Panc1 (cell line): ENCODE measurements around the gene ZNF662. TPM values are rescaled to one million over a fixed set of nuclear protein-coding genes. Genes with fewer than 3 reads are reported as not detected.

Experiments
- ATAC-seq: fragments of 200-7000 bp; cut with Tn5 transposase; 2 replicates; pipeline ENCODE4 v1.9.1; 2020; ENCODE audit warnings: mild to moderate bottlenecking, moderate library complexity
- BruUV-seq: library from RNA; stranded (reverse); fragments of 400-500 nt; replicated peaks from 2 replicates; lab custom pipeline; 2021; lab: Mats Ljungman, UMichigan
- CTCF ChIA-PET: fragments of 300-600 bp; sonication (Branson Sonifier 250); formaldehyde crosslinking; loops from one replicate; lab custom pipeline; 2022; ENCODE audit warnings: antibody characterized with exemption; lab: Charles Lee
- POLR2A ChIA-PET: fragments of 300-600 bp; sonication (Branson Sonifier 250); formaldehyde crosslinking; loops from one replicate; lab custom pipeline; 2022; ENCODE audit warnings: antibody characterized with exemption; lab: Charles Lee
- DNase-seq: peaks from one replicate; pipeline ENCODE4 v3.0.0-alpha.2; 2010; ENCODE audit warnings: low read depth, low spot score
- H3K27ac ChIP-seq: 2 replicates; pipeline ENCODE4 v1.5.1; 2011; ENCODE audit warnings: mild to moderate bottlenecking, low read length, inconsistent platforms
- H3K27me3 ChIP-seq: fragments of 200-500 bp; sonication (Bioruptor generic); 2 replicates; pipeline ENCODE4 v1.6.0; 2014; ENCODE audit warnings: low read length, inconsistent platforms; ENCODE audit not compliant: control insufficient read depth, insufficient read depth
- H3K36me3 ChIP-seq: fragments of 200-500 bp; sonication (Bioruptor generic); 2 replicates; pipeline ENCODE4 v1.5.1; 2014; ENCODE audit warnings: inconsistent platforms, mild to moderate bottlenecking, low read length, moderate library complexity; ENCODE audit not compliant: control insufficient read depth, insufficient read depth
- H3K4me1 ChIP-seq: 2 replicates; pipeline ENCODE4 v1.5.1; 2011; ENCODE audit warnings: inconsistent platforms, mild to moderate bottlenecking, low read length, moderate library complexity; ENCODE audit not compliant: control insufficient read depth, insufficient read depth
- H3K4me3 ChIP-seq, 2 experiments: 2 replicates each; pipeline ENCODE4 v1.5.1; 2011 to 2012; ENCODE audit warnings: low read depth in 2 of 2, low read length in 2 of 2, mild to moderate bottlenecking in 2 of 2, inconsistent platforms in 1 of 2, moderate library complexity in 1 of 2
- H3K9me3 ChIP-seq: fragments of 200-500 bp; sonication (Bioruptor generic); 2 replicates; pipeline ENCODE4 v1.5.1; 2014; ENCODE audit warnings: low read depth, mild to moderate bottlenecking, inconsistent platforms, low read length, moderate library complexity; ENCODE audit not compliant: control insufficient read depth, insufficient read depth
- CTCF ChIP-seq: fragments of 450-650 bp; IDR thresholded peaks from 2 replicates; pipeline ENCODE4 v1.5.1; 2017; ENCODE audit warnings: mild to moderate bottlenecking
- POLR2AphosphoS5 ChIP-seq: IDR thresholded peaks from 2 replicates; pipeline ENCODE4 v1.6.1; 2012; ENCODE audit warnings: mild to moderate bottlenecking, low read depth, low read length, moderate library complexity
- REST ChIP-seq, 2 experiments: IDR thresholded peaks; 2 replicates each; pipeline ENCODE4 v1.6.1; 2011 to 2012; ENCODE audit warnings: low read depth in 2 of 2, control low read depth in 1 of 2, low read length in 1 of 2, mild to moderate bottlenecking in 1 of 2, moderate library complexity in 1 of 2; ENCODE audit not compliant: insufficient read depth in 1 of 2
- SIN3A ChIP-seq: IDR thresholded peaks from 2 replicates; pipeline ENCODE4 v1.6.1; 2012; ENCODE audit warnings: low read depth, mild to moderate bottlenecking, low read length, moderate library complexity, borderline replicate concordance; ENCODE audit not compliant: insufficient read depth
- TCF7L2 ChIP-seq: IDR thresholded peaks from 2 replicates; pipeline ENCODE4 v1.6.1; 2011; ENCODE audit warnings: mild to moderate bottlenecking, low read depth, low read length, inconsistent platforms
- in situ Hi-C: cut with HindIII; loops from 2 replicates; pipeline ENCODE4 v1.10.0; 2016; ENCODE audit warnings: low sequenced_read_pairs, low pct_unique_long_range_greater_than_20kb
- intact Hi-C: fragments of 100-400 bp; cut with micrococcal nuclease; formaldehyde crosslinking; loops from one replicate; pipeline ENCODE4 v1.10.0; 2022; ENCODE audit not compliant: unreplicated experiment
- total RNA-seq: library from RNA; stranded (reverse); gene quantifications from one replicate; pipeline ENCODE4 v1.2.1, GENCODE V29; 2021; ENCODE audit not compliant: unreplicated experiment

ZNF662 gene
- total RNA-seq, 1 experiment from 2014 or later = not detected

- H3K36me3 ChIP-seq = no peaks in the 10 kb centered on the region
- H3K27ac ChIP-seq = no peak overlapping the region
- BruUV-seq = no TSS peak
- DNase-seq (no peak), ATAC-seq (no peak)
- no peak for TF ChIP-seq POLR2AphosphoS5
- TF ChIP-seq TCF7L2 = no peak
- TF ChIP-seq REST (IDR thresholded peaks at IDR 0.05; ENCODE audit: insufficient read depth in 1 of 2, low read depth in 2 of 2, low read length in 1 of 2) = no peak
- TF ChIP-seq CTCF = no peak
- no peak for TF ChIP-seq SIN3A
- H3K4me1 ChIP-seq = no peaks in the 10 kb centered on the region
- intact Hi-C loops (no loop called here), in situ Hi-C loops (no loop called here)
- ChIA-PET CTCF (no interaction called here), POLR2A (interaction anchor here (0.6 kb wide), 1 partner anchor 234 kb away, joined by 3 read pairs; no protein-coding TSS in a partner anchor)
- no peak overlapping the region for H3K4me3 ChIP-seq
- no peaks in the 10 kb centered on the region for H3K27me3 ChIP-seq
- no peaks in the 10 kb centered on the region for H3K9me3 ChIP-seq
Observed at GRCh38 chr3:42887084-42887483, 18.9 kb upstream of the ZNF662 start.

- ChIA-PET CTCF (no interaction called here), POLR2A (no interaction called here)
- in situ Hi-C loops (no loop called here), intact Hi-C loops (no loop called here)
- Histone ChIP-seq H3K36me3 (no peaks in the 10 kb centered on the region), H3K27me3 (no peaks in the 10 kb centered on the region), H3K4me3 (no peak overlapping the region), H3K27ac (no peak overlapping the region), H3K4me1 (no peaks in the 10 kb centered on the region), H3K9me3 (no peaks in the 10 kb centered on the region)
- ATAC-seq (no peak), DNase-seq (no peak)
- TF ChIP-seq POLR2AphosphoS5 (no peak), CTCF (no peak), SIN3A (no peak), TCF7L2 (no peak), REST (IDR thresholded peaks at IDR 0.05; ENCODE audit: insufficient read depth in 1 of 2, low read depth in 2 of 2, low read length in 1 of 2) (no peak)
- BruUV-seq = no TSS peak
Observed at GRCh38 chr3:42891042-42891441, 14.9 kb upstream of the ZNF662 start.
